ENCODE results near the gene KCNN1. TPM values are rescaled to one million over a fixed set of nuclear protein-coding genes. Genes with fewer than 3 reads are reported as not detected.

KCNN1 gene
- total RNA-seq, 1 donor from 2014 or later = 1.5 TPM

GRCh38 chr19:17951990-17952976 lies 14.6 kb upstream of the KCNN1 start:
- Histone ChIP-seq H3K27me3 (ENCODE audit: insufficient read depth, low read length) (peaks cover 56% of the 10 kb centered on the region), H3K9ac (ENCODE audit: low read length) (no peak overlapping the region), H3K4me2 (ENCODE audit: low read length) (no peak overlapping the region), H2AFZ (ENCODE audit: low read depth, low read length) (no peak overlapping the region), H3K4me1 (ENCODE audit: insufficient read depth, low read length) (peaks cover 4% of the 10 kb centered on the region), H3K79me2 (ENCODE audit: insufficient read depth, low read length) (no peaks in the 10 kb centered on the region), H3K36me3 (ENCODE audit: insufficient read depth, low read length) (no peaks in the 10 kb centered on the region), H3K27ac (ENCODE audit: low read depth, low read length) (no peak overlapping the region), H4K20me1 (ENCODE audit: insufficient read depth, low read length) (no peaks in the 10 kb centered on the region), H3K4me3 (ENCODE audit: insufficient read depth, low read depth, low read length) (no peak overlapping the region), H3K9me3 (ENCODE audit: insufficient read depth, low read depth, low read length) (no peaks in the 10 kb centered on the region)
- FAIRE-seq (no peak), DNase-seq (ENCODE audit: low read depth) (no peak)
- no peak for TF ChIP-seq CTCF (IDR thresholded peaks at IDR 0.05; ENCODE audit: insufficient read depth, low read depth, low read length)
- peak; percentile 87 for TF ChIP-seq EZH2 (IDR thresholded peaks at IDR 0.05; ENCODE audit: insufficient read depth, low read length)
- Mint-ChIP-seq H3K4me1 (ENCODE audit: low read depth, unreplicated experiment) (peaks cover 8% of the 10 kb centered on the region), H3K27me3 (ENCODE audit: low read depth, unreplicated experiment) (peaks cover 56% of the 10 kb centered on the region), H3K4me3 (ENCODE audit: unreplicated experiment) (no peak overlapping the region), H3K36me3 (ENCODE audit: low read depth, unreplicated experiment) (peaks cover 2% of the 10 kb centered on the region), H3K27ac (ENCODE audit: unreplicated experiment) (no peak overlapping the region), H3K9me3 (ENCODE audit: unreplicated experiment) (no peaks in the 10 kb centered on the region)

GRCh38 chr19:17953316-17953801 lies 13.5 kb upstream of the KCNN1 start:
- Mint-ChIP-seq H3K4me1 (ENCODE audit: low read depth, unreplicated experiment) (peaks cover 8% of the 10 kb centered on the region), H3K27me3 (ENCODE audit: low read depth, unreplicated experiment) (peaks cover 65% of the 10 kb centered on the region), H3K27ac (ENCODE audit: unreplicated experiment) (no peak overlapping the region), H3K4me3 (ENCODE audit: unreplicated experiment) (no peak overlapping the region), H3K36me3 (ENCODE audit: low read depth, unreplicated experiment) (peaks cover 2% of the 10 kb centered on the region), H3K9me3 (ENCODE audit: unreplicated experiment) (no peaks in the 10 kb centered on the region)
- Histone ChIP-seq H2AFZ (ENCODE audit: low read depth, low read length) (no peak overlapping the region), H3K9ac (ENCODE audit: low read length) (no peak overlapping the region), H3K4me1 (ENCODE audit: insufficient read depth, low read length) (peaks cover 4% of the 10 kb centered on the region), H4K20me1 (ENCODE audit: insufficient read depth, low read length) (no peaks in the 10 kb centered on the region), H3K36me3 (ENCODE audit: insufficient read depth, low read length) (no peaks in the 10 kb centered on the region), H3K79me2 (ENCODE audit: insufficient read depth, low read length) (no peaks in the 10 kb centered on the region), H3K4me3 (ENCODE audit: insufficient read depth, low read depth, low read length) (no peak overlapping the region), H3K27ac (ENCODE audit: low read depth, low read length) (no peak overlapping the region), H3K9me3 (ENCODE audit: insufficient read depth, low read depth, low read length) (no peaks in the 10 kb centered on the region), H3K4me2 (ENCODE audit: low read length) (no peak overlapping the region), H3K27me3 (ENCODE audit: insufficient read depth, low read length) (peaks cover 65% of the 10 kb centered on the region)
- TF ChIP-seq CTCF (IDR thresholded peaks at IDR 0.05; ENCODE audit: insufficient read depth, low read depth, low read length) (no peak), EZH2 (IDR thresholded peaks at IDR 0.05; ENCODE audit: insufficient read depth, low read length) (no peak)
- no peak for DNase-seq (ENCODE audit: low read depth)
- FAIRE-seq = no peak
